OCI-LY1 (cell line): ENCODE measurements around the gene SLC35A3.

Experiments
- H2AFZ ChIP-seq: fragments of 200-600 bp; sonication (generic), shearing (Covaris generic); 2 replicates; pipeline ENCODE4 v1.6.0; 2014; ENCODE audit warnings: antibody characterized with exemption, mild to moderate bottlenecking, low read length
- H3F3A ChIP-seq: fragments of 200-600 bp; sonication (generic), shearing (Covaris generic); 2 replicates; pipeline ENCODE4 v1.6.0; 2014; ENCODE audit warnings: mild to moderate bottlenecking, antibody characterized with exemption, low read length, moderate library complexity; ENCODE audit not compliant: insufficient read depth
- H3K27ac ChIP-seq: fragments of 200-600 bp; sonication (generic); 2 replicates; pipeline ENCODE4 v1.5.1; 2014; ENCODE audit warnings: low read length, mixed run types, mild to moderate bottlenecking, low read depth; ENCODE audit not compliant: poor library complexity, severe bottlenecking
- H3K27me3 ChIP-seq: fragments of 200-600 bp; sonication (generic); 2 replicates; pipeline ENCODE4 v1.6.0; 2014; ENCODE audit warnings: antibody characterized with exemption, mild to moderate bottlenecking, low read length, moderate library complexity; ENCODE audit not compliant: insufficient read depth
- H3K36me3 ChIP-seq: fragments of 200-600 bp; sonication (generic); 2 replicates; pipeline ENCODE4 v1.6.1; 2014; ENCODE audit warnings: mild to moderate bottlenecking, antibody characterized with exemption, low read length, moderate library complexity, mixed read lengths; ENCODE audit not compliant: insufficient read depth
- H3K4me1 ChIP-seq: fragments of 200-600 bp; sonication (generic); 2 replicates; pipeline ENCODE4 v1.5.1; 2014; ENCODE audit warnings: mild to moderate bottlenecking, low read length, moderate library complexity; ENCODE audit not compliant: insufficient read depth, severe bottlenecking
- H3K4me2 ChIP-seq: fragments of 200-600 bp; sonication (generic), shearing (Covaris generic); 2 replicates; pipeline ENCODE4 v1.6.1; 2014; ENCODE audit warnings: low read length
- H3K4me3 ChIP-seq: fragments of 200-600 bp; sonication (generic); 2 replicates; pipeline ENCODE4 v1.5.1; 2014; ENCODE audit warnings: low read length, low read depth, mild to moderate bottlenecking, mixed read lengths; ENCODE audit not compliant: poor library complexity, severe bottlenecking
- H3K79me2 ChIP-seq: fragments of 200-600 bp; shearing (Covaris generic); 2 replicates; pipeline ENCODE4 v1.6.1; 2016; ENCODE audit warnings: mixed run types, low read length, mixed read lengths; ENCODE audit not compliant: insufficient read depth
- H3K9ac ChIP-seq: fragments of 200-600 bp; sonication (generic), shearing (Covaris generic); 2 replicates; pipeline ENCODE4 v1.6.1; 2014; ENCODE audit warnings: mild to moderate bottlenecking, low read length, mixed read lengths
- H3K9me2 ChIP-seq: fragments of 200-600 bp; sonication (generic), shearing (Covaris generic); 2 replicates; pipeline ENCODE4 v1.6.1; 2014; ENCODE audit warnings: low read depth, mild to moderate bottlenecking, low read length, mixed read lengths
- H3K9me3 ChIP-seq: fragments of 200-600 bp; shearing (Covaris generic); 2 replicates; pipeline ENCODE4 v1.6.1; 2014; ENCODE audit warnings: low read length, mixed read lengths
- H4K20me1 ChIP-seq: fragments of 200-600 bp; sonication (generic), shearing (Covaris generic); 2 replicates; pipeline ENCODE4 v1.6.0; 2016; ENCODE audit warnings: mild to moderate bottlenecking, low read length; ENCODE audit not compliant: insufficient read depth
- EZH2 ChIP-seq: fragments of 200-600 bp; sonication (generic), shearing (Covaris generic); IDR thresholded peaks from 2 replicates; pipeline ENCODE4 v1.8.0; 2017; ENCODE audit warnings: borderline replicate concordance, mixed run types, mild to moderate bottlenecking, antibody characterized with exemption, low read length, moderate library complexity, mixed read lengths
- TF ChIP-seq, protein P1 (sequence below): fragments of 200-600 bp; sonication (generic), shearing (Covaris generic); IDR thresholded peaks from 2 replicates; pipeline ENCODE4 v1.5.1; 2017; ENCODE audit warnings: mild to moderate bottlenecking, antibody characterized with exemption, low read length, moderate library complexity, mixed read lengths

Gene SLC35A3

DNA sequence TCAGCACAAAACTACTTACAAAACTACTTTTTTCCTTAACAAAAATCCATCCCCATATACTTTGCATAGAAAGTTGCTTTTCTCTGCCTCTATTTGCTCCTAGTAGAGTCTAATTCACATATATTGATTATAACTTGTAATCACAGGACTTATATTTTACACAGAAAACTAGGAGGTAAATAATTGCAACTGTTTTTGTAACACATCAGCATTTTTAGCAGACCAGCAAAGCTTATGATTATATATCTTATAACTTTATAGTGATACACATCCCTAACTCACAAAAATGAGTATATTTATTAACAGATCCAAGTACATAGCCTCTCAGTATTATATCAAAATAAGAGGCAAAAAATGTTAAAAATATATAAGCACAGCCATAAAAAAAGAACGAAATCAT lies 17.3 kb upstream of the SLC35A3 start:
- Histone ChIP-seq H3K36me3 (no peaks in the 10 kb centered on the region), H3K9ac (no peak overlapping the region), H3K4me2 (no peak overlapping the region), H4K20me1 (no peaks in the 10 kb centered on the region), H3K9me3 (0 out of 2 replicates have a peak, but pooled peaks cover 3% of the 10 kb centered on the region), H3K9me2 (no peaks in the 10 kb centered on the region), H3K79me2 (no peaks in the 10 kb centered on the region), H3K27me3 (no peaks in the 10 kb centered on the region), H3K4me3 (no peak overlapping the region), H2AFZ (no peak overlapping the region), H3K4me1 (no peaks in the 10 kb centered on the region), H3K27ac (no peak overlapping the region), H3F3A (no peaks in the 10 kb centered on the region)
- no peak for TF ChIP-seq EZH2
- TF ChIP-seq, protein P1, sequence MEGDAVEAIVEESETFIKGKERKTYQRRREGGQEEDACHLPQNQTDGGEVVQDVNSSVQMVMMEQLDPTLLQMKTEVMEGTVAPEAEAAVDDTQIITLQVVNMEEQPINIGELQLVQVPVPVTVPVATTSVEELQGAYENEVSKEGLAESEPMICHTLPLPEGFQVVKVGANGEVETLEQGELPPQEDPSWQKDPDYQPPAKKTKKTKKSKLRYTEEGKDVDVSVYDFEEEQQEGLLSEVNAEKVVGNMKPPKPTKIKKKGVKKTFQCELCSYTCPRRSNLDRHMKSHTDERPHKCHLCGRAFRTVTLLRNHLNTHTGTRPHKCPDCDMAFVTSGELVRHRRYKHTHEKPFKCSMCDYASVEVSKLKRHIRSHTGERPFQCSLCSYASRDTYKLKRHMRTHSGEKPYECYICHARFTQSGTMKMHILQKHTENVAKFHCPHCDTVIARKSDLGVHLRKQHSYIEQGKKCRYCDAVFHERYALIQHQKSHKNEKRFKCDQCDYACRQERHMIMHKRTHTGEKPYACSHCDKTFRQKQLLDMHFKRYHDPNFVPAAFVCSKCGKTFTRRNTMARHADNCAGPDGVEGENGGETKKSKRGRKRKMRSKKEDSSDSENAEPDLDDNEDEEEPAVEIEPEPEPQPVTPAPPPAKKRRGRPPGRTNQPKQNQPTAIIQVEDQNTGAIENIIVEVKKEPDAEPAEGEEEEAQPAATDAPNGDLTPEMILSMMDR: no peak

DNA sequence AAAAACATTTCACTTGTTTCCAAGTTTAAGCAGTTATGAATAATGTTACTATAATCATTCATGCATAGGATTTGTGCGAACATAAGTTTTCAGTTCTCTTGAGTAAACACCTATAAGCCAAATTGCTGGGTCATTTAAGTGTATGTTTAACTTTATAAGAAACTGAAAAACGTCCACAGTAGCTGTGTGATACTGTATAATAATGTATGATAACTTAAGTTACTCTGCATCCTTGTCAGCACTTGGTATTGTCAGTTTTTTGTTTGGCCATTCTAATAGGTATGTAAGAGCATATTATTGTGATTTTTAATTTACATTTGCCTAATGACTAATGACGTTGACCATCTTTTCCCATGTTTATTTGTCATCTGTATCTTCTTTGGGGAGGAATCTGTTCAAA lies 14.4 kb upstream of the SLC35A3 start:
- Histone ChIP-seq H3K79me2 (no peaks in the 10 kb centered on the region), H3F3A (no peaks in the 10 kb centered on the region), H3K36me3 (no peaks in the 10 kb centered on the region)

DNA sequence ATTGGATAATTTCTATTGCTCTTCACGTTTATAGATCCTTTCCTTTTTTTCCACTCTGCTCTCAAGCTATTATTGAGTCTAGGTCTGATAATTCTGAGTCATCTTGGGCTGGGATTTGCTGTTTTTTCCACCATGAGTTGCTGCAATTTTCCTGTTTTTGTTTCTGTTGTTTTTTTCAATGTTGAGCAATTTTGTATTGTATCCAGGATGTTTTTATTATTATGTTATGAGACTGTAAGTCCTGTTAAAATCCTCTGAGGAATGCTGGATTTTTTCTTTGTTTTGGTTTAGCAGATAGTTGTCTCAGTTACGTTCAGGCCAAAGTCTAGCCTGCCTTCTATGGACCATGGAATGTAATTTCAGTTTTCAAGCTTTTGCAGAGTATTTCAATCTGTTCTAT lies 13.0 kb upstream of the SLC35A3 start:
- Histone ChIP-seq H3K9ac (no peak overlapping the region), H2AFZ (no peak overlapping the region), H3K4me2 (no peak overlapping the region), H3K27me3 (no peaks in the 10 kb centered on the region), H3K79me2 (no peaks in the 10 kb centered on the region), H4K20me1 (no peaks in the 10 kb centered on the region), H3K4me1 (no peaks in the 10 kb centered on the region), H3K4me3 (no peak overlapping the region), H3K36me3 (no peaks in the 10 kb centered on the region), H3K9me3 (0 out of 2 replicates have a peak, but pooled peaks cover 3% of the 10 kb centered on the region), H3K27ac (no peak overlapping the region), H3F3A (no peaks in the 10 kb centered on the region), H3K9me2 (no peaks in the 10 kb centered on the region)
- TF ChIP-seq, protein P1: no peak
- TF ChIP-seq EZH2: no peak

More for the DNA sequence above, 14.4 kb upstream of the SLC35A3 start:
- no peaks in the 10 kb centered on the region for H3K27me3 ChIP-seq
- no peaks in the 10 kb centered on the region for H3K4me1 ChIP-seq
- no peaks in the 10 kb centered on the region for H4K20me1 ChIP-seq
- no peak overlapping the region for H2AFZ ChIP-seq
- no peak overlapping the region for H3K9ac ChIP-seq
- no peak overlapping the region for H3K27ac ChIP-seq
- H3K4me2 ChIP-seq: no peak overlapping the region
- no peak overlapping the region for H3K4me3 ChIP-seq
- H3K9me2 ChIP-seq: no peaks in the 10 kb centered on the region
- H3K9me3 ChIP-seq: 0 out of 2 replicates have a peak, but pooled peaks cover 3% of the 10 kb centered on the region
- TF ChIP-seq, protein P1: no peak
- TF ChIP-seq EZH2: no peak
